ENCODE measurements around the gene NCSTN.

The NCSTN gene

DNA sequence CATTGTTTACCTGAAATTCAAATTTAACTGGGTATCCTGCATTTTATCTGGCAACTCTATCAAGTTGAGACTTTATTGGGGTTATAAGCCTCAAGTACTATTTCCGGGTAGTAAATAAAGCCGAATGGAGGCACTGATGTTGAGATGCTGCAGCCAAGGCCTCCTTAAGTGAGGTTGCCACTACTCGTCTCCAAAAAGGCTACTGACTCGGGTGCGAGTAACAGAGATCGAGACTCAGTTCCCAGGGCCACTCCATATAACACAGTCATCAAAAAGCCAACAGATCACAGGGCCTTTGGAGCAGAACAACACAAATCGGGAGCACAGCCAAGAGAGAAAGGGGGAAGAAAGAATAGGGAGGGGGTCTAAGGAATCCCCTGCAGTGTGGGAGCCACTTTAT lies 657 bp upstream of the NCSTN start:
- peak overlapping the region; percentile 99 for H3K27ac Mint-ChIP-seq
- peaks cover 3% of the 10 kb centered on the region for H3K27me3 Mint-ChIP-seq (ENCODE audit: low read depth, poor library complexity)
- DNase-seq = no peak
- peaks cover 39% of the 10 kb centered on the region for H3K4me1 Mint-ChIP-seq
- H3K4me3 Mint-ChIP-seq = peak overlapping the region; percentile 99
- peaks cover 29% of the 10 kb centered on the region for H3K36me3 Mint-ChIP-seq (ENCODE audit: low read depth)
- no peaks in the 10 kb centered on the region for H3K9me3 Mint-ChIP-seq
- TF ChIP-seq, protein P1, sequence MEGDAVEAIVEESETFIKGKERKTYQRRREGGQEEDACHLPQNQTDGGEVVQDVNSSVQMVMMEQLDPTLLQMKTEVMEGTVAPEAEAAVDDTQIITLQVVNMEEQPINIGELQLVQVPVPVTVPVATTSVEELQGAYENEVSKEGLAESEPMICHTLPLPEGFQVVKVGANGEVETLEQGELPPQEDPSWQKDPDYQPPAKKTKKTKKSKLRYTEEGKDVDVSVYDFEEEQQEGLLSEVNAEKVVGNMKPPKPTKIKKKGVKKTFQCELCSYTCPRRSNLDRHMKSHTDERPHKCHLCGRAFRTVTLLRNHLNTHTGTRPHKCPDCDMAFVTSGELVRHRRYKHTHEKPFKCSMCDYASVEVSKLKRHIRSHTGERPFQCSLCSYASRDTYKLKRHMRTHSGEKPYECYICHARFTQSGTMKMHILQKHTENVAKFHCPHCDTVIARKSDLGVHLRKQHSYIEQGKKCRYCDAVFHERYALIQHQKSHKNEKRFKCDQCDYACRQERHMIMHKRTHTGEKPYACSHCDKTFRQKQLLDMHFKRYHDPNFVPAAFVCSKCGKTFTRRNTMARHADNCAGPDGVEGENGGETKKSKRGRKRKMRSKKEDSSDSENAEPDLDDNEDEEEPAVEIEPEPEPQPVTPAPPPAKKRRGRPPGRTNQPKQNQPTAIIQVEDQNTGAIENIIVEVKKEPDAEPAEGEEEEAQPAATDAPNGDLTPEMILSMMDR (IDR thresholded peaks at IDR 0.05) = no peak

DNA sequence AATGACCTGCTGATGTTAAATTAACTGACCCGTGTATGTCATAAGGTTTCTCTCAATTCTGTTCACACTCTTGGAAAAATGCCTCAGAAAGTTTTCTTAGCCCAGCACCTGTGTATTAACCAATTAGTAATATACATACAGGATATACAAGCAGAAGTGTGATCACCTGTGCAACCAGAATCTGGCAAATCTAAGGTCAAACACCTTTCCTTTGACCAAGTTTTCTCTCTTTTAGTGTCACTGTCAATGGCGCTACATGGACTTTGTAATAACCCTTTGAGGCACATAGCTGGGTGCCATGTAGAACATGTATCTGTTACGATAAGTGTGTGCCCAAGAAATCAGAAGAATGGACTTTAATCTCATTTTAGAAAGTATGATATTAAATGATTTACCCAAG lies 1.1 kb downstream of the NCSTN start:
- H3K4me3 Mint-ChIP-seq = peak overlapping the region; percentile 99
- H3K27me3 Mint-ChIP-seq (ENCODE audit: low read depth, poor library complexity) = peaks cover 3% of the 10 kb centered on the region
- no peaks in the 10 kb centered on the region for H3K9me3 Mint-ChIP-seq
- TF ChIP-seq, protein P1 (IDR thresholded peaks at IDR 0.05) = no peak
- peaks cover 39% of the 10 kb centered on the region for H3K4me1 Mint-ChIP-seq
- H3K27ac Mint-ChIP-seq = peak overlapping the region; percentile 43
- no peak for DNase-seq
- H3K36me3 Mint-ChIP-seq (ENCODE audit: low read depth) = peaks cover 20% of the 10 kb centered on the region

DNA sequence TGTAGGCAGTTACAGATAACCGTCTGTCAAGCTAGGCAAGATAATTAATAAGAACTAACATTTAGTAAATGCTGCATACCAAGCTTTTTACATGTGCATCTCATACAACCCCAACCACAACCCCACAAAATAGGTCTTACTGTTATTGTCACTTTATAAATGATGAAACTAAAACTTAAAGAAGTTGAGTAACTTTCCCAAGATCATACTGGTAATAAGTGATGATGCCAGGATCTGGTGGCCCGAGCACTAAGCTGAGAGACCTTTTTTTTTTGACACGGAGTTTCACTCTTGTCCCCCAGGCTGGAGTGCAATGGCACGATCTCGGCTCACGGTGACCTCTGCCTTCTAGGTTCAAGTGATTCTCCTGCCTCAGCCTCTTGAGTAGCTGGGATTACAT lies 1.8 kb downstream of the NCSTN start:
- Mint-ChIP-seq H3K4me3 (peak overlapping the region; percentile 99), H3K27me3 (ENCODE audit: low read depth, poor library complexity) (peaks cover 3% of the 10 kb centered on the region), H3K9me3 (no peaks in the 10 kb centered on the region), H3K36me3 (ENCODE audit: low read depth) (peaks cover 18% of the 10 kb centered on the region), H3K4me1 (peaks cover 39% of the 10 kb centered on the region), H3K27ac (no peak overlapping the region)
- no peak for DNase-seq
- TF ChIP-seq, protein P1 (IDR thresholded peaks at IDR 0.05) = no peak

DNA sequence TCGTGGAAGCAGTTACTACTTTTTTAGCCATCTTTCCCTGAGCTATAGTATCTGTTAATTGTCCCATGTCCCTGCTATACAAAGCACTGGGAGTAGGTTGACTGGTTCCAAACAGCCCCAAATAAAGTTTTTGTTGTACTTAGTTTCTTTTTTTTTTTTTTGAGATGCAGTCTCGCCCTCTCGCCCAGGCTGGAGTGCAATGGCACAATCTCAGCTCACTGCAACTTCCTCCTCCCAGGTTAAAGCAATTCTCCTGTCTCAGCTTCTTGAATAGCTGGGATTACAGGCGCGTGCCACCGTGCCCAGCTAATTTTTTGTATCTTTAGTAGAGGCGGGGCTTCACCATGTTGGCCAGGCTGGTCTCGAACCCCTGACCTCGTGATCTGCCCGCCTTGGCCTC lies 3.3 kb downstream of the NCSTN start:
- DNase-seq = no peak
- TF ChIP-seq, protein P1 (IDR thresholded peaks at IDR 0.05) = no peak
- no peaks in the 10 kb centered on the region for H3K9me3 Mint-ChIP-seq
- peaks cover 29% of the 10 kb centered on the region for H3K4me1 Mint-ChIP-seq
- peaks cover 3% of the 10 kb centered on the region for H3K27me3 Mint-ChIP-seq (ENCODE audit: low read depth, poor library complexity)
- no peak overlapping the region for H3K27ac Mint-ChIP-seq
- H3K4me3 Mint-ChIP-seq = no peak overlapping the region
- H3K36me3 Mint-ChIP-seq (ENCODE audit: low read depth) = peaks cover 23% of the 10 kb centered on the region

DNA sequence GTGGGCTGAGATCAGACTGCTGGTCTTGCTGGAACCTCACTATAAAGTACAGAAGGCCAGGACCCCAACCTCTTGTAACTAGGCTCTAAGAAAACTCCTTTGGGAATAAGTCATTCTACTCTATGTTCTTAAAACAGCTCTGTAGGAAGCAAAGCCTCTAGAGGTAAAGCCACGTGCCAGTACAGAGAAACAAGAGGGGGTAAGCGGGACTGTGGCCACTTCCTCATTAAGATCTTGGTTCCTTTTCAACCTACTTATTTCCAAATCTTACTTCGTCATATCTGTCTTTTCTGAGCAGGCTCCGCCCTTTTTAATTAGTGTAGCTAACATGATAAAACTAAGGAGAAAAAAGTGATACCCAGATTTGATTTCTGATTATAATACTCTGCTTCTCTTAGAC lies 3.8 kb downstream of the NCSTN start:
- Mint-ChIP-seq H3K4me1 (peaks cover 24% of the 10 kb centered on the region), H3K9me3 (no peaks in the 10 kb centered on the region), H3K36me3 (ENCODE audit: low read depth) (peaks cover 24% of the 10 kb centered on the region), H3K4me3 (no peak overlapping the region), H3K27me3 (ENCODE audit: low read depth, poor library complexity) (peaks cover 3% of the 10 kb centered on the region), H3K27ac (no peak overlapping the region)
- DNase-seq = no peak
- TF ChIP-seq, protein P1 (IDR thresholded peaks at IDR 0.05) = no peak

DNA sequence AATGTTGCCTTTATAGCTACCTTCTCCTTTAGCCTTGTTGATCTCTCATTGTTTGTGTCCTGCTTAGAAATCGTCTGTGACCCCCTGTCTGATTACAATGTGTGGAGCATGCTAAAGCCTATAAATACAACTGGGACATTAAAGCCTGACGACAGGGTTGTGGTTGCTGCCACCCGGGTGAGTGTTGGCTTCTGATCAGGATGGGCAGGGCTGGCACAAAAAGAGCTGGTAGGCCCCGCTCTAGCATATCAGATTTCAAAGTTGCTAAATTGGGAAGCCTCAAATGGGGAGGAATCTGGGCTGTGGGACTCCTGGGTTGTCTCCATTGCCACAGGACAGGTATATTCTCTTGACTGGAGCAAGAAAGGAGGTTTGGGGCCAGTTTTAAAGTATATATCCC lies 8.4 kb downstream of the NCSTN start:
- H3K4me3 Mint-ChIP-seq = no peak overlapping the region
- no peak for DNase-seq
- H3K9me3 Mint-ChIP-seq = no peaks in the 10 kb centered on the region
- no peak overlapping the region for H3K27ac Mint-ChIP-seq
- H3K27me3 Mint-ChIP-seq (ENCODE audit: low read depth, poor library complexity) = no peaks in the 10 kb centered on the region
- H3K36me3 Mint-ChIP-seq (ENCODE audit: low read depth) = peaks cover 66% of the 10 kb centered on the region
- H3K4me1 Mint-ChIP-seq = no peaks in the 10 kb centered on the region
- TF ChIP-seq, protein P1 (IDR thresholded peaks at IDR 0.05) = no peak
